ENCODE results near the gene BTN2A1. TPM values are rescaled to one million over a fixed set of nuclear protein-coding genes. Genes with fewer than 3 reads are reported as not detected.

Gene BTN2A1
- polyA plus RNA-seq, 3 donors from 2014 or later, result 7.2 to 23.4 (median 16.7) TPM

DNA sequence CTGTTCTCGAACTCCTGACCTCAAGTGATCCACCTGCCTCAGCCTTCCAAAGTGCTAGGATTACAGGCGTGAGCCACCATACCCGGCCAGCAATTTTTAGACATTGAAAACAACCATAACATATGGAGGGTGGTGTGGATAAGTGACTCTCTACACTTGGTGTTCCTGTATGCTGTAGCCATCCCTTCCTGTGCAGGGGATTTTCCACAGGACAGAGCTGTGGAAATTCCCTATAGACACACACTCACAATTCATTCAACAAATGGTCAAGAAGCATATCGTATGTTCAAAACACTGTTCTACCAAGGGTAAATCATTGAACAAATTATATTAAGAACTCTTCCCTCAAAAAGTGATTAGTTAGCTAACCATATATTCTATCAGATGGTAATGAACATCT lies 6.3 kb downstream of the BTN2A1 start:
- peaks cover 47 to 57% of the 10 kb centered on the region in 2 donors for H3K4me1 Mint-ChIP-seq
- H3K9me3 Mint-ChIP-seq, result no peaks in the 10 kb centered on the region
- no peak overlapping the region for H3K4me3 Mint-ChIP-seq
- DNase-seq, result no peak
- peaks cover 58 to 84% (median 64%) of the 10 kb centered on the region in 3 donors for H3K36me3 Mint-ChIP-seq
- no peaks in the 10 kb centered on the region for H3K27me3 Mint-ChIP-seq (ENCODE audit: low read depth in 3 of 3)
- H3K27ac Mint-ChIP-seq, result peak overlapping the region in 5 of 6 donors; percentile 37 to 71 (median 53)

DNA sequence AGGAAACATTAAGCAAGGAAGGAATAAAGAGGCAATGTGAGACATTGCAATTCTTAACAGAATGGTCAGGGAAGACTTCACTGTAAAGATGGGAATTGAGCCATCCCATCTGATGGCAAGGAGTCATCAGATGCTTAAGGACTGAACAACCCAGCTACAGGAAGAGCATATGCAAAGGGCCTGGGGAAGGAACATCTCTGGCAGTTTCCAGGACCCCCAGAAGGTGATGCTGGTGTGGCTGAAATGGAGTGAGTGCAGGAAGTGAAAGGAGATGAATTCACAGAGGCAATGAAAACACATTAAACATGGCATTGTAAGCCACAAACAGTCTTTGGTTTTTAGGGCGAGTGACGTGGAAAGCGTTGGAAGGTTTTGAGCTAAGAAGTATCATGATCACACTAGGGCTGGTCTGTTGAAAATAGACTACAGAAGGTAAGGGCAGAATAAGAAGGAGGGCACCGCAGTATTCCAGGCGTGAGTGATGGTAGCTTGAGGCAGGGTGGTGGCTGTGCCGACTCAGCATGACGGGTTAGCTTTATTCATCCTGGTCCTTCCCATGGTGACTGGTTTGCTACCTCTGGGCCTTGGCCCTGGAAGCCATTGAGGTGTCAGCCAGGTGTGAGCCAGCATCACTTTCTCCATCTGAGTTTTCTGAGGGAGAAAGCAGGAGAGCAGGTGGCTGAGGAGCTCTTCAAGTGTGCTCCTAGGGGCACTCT lies 6.8 kb downstream of the BTN2A1 start:
- Mint-ChIP-seq H3K4me3 (no peak overlapping the region), H3K9me3 (no peaks in the 10 kb centered on the region), H3K36me3 (peaks cover 54 to 79% (median 61%) of the 10 kb centered on the region in 3 donors), H3K27ac (peak overlapping the region; percentile 15 to 71 (median 56)), H3K27me3 (ENCODE audit: low read depth in 3 of 3) (no peaks in the 10 kb centered on the region), H3K4me1 (peaks cover 41 to 51% of the 10 kb centered on the region in 2 donors)
- no peak for DNase-seq

DNA sequence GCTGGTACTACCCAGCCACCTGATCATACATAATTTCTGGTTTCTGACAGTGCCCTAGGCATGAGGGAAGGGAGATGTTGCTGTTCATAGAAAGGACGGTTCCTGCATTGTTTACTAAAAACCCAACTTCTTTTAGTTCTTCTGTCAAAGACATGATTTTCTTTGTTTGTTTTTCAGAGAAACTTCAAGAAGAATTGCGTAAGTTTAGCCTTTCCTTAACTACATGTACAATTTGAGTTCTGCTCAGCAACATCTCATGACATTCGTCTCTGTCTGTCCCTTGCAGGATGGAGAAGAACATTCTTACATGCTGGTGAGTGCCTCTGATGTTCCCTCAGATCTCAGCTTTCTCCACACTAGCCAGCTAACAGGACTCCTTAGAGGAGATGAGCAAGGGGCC lies 8.0 kb downstream of the BTN2A1 start:
- peaks cover 29 to 39% of the 10 kb centered on the region in 2 donors for H3K4me1 Mint-ChIP-seq
- H3K27me3 Mint-ChIP-seq (ENCODE audit: low read depth in 3 of 3), result no peaks in the 10 kb centered on the region
- H3K36me3 Mint-ChIP-seq, result peaks cover 54 to 67% (median 57%) of the 10 kb centered on the region in 3 donors
- no peak overlapping the region for H3K4me3 Mint-ChIP-seq
- no peaks in the 10 kb centered on the region for H3K9me3 Mint-ChIP-seq
- peak overlapping the region in 4 of 6 donors; percentile 51 to 66 (median 58) for H3K27ac Mint-ChIP-seq
- no peak for DNase-seq

DNA sequence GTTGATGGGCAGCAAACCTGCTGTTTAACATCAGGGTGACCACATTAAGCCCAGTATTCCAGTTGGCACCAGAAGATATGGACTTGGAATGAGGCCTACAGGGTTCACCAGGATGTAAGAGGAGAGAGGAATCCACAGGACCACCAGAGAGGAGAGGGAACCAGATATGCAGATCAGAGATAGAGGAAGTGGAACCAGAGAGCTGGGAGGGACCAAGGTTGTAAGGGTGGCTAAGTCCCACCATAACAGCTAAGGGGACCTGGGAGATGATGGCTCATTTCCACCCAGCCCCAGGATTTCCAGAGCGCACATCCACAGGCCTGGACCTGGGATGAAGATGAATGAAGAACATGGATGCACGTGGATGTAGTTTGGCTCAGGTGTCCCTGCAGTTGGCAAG lies 11.1 kb downstream of the BTN2A1 start:
- H3K4me1 Mint-ChIP-seq, result peaks cover 21 to 44% of the 10 kb centered on the region in 2 donors
- peaks cover 37 to 48% (median 45%) of the 10 kb centered on the region in 3 donors for H3K36me3 Mint-ChIP-seq
- no peaks in the 10 kb centered on the region for H3K9me3 Mint-ChIP-seq
- peaks cover 0 to 4% (median 4%) of the 10 kb centered on the region in 3 donors for H3K27me3 Mint-ChIP-seq (ENCODE audit: low read depth in 3 of 3)
- peak overlapping the region; percentile 4 to 63 (median 42) for H3K27ac Mint-ChIP-seq
- no peak for DNase-seq
- H3K4me3 Mint-ChIP-seq, result no peak overlapping the region

DNA sequence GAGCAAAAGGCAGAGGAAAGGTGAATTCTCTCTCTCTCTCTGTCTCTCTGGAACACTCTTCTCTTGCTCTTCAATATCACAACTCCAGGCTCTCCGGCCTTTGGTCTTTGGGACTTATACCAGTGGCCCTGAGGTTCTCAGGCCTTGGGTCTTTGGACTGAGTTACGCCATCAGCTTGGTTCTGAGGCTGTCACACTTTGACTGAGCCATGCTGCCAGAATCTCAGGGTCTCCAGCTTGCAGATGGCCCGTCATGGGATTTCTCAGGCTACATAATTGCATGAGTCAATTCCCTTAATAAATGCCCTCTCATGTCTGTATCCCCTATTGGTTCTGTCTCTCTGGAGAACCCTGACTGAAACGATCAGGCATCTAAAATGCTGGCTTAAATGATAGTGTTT lies 12.9 kb downstream of the BTN2A1 start:
- DNase-seq, result no peak
- Mint-ChIP-seq H3K4me3 (no peak overlapping the region), H3K27ac (peak overlapping the region; percentile 39 to 100 (median 66)), H3K27me3 (ENCODE audit: low read depth in 3 of 3) (peaks cover 0 to 8% (median 4%) of the 10 kb centered on the region in 3 donors), H3K9me3 (no peaks in the 10 kb centered on the region), H3K4me1 (peaks cover 29 to 45% of the 10 kb centered on the region in 2 donors), H3K36me3 (peaks cover 24 to 31% (median 27%) of the 10 kb centered on the region in 3 donors)

DNA sequence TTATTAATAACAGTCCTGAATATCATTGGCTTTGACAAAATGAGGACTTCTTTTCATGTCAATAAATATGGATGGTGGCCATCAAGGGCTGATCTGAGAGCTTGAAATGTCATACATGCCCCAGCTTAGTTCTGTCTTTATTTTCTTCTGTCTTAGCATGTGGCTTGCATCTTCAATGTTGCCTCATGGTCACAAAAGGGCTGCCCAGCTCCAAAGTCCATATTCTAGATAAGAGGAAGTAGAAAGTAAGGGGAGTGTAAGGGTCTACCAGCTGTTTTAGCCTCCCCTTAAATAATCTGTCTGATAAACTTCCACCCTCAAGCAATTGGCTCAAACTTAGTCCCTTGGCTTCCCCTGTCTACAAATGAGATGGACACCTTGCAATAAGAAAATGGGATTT lies 14.2 kb downstream of the BTN2A1 start:
- peaks cover 14 to 23% (median 14%) of the 10 kb centered on the region in 3 donors for H3K36me3 Mint-ChIP-seq
- peaks cover 0 to 8% (median 4%) of the 10 kb centered on the region in 3 donors for H3K27me3 Mint-ChIP-seq (ENCODE audit: low read depth in 3 of 3)
- no peaks in the 10 kb centered on the region for H3K9me3 Mint-ChIP-seq
- DNase-seq, result no peak
- H3K27ac Mint-ChIP-seq, result peak overlapping the region; percentile 7 to 100 (median 100)
- peaks cover 41 to 58% of the 10 kb centered on the region in 2 donors for H3K4me1 Mint-ChIP-seq
- no peak overlapping the region for H3K4me3 Mint-ChIP-seq

DNA sequence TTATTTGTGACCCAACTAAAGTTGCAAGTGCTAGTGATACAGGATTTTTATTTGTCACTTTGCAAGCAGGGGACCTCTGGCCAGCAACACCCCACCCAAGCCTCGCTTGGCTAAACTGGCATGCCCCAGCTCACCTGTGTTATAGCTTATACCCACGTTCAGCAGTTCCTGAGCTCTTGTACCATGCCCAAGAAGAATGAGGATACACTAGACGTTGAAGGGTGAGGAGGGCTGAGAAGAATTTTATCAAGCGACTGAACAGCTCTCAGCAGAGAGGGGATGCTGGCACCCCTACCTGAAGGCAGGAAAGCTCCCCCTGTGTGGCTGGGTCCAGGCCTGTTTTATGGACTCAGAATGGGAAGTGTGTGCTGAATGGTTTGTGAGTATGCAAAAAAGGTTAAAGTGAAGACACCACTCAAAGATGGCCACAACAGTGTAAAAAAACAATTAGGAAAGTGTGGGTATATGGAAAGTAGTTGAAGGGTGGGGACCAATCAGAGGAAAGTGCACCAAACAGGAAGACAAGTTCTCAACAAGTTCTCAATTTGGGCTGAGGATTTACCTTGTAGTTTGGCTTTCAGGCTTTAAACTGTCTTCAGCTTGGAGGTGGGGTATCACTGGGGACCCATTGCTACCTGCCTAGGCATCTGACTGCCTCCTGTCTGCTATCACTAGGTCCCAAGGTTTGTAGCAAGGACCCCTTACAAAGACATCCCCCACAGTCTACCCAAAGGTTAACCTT lies 15.0 kb downstream of the BTN2A1 start:
- H3K4me1 Mint-ChIP-seq, result peaks cover 42 to 62% of the 10 kb centered on the region in 2 donors
- peak overlapping the region; percentile 93 to 100 (median 97) for H3K4me3 Mint-ChIP-seq
- DNase-seq, result peak; percentile 22 to 38 (median 35)
- peak overlapping the region; percentile 99 to 100 (median 100) for H3K27ac Mint-ChIP-seq
- H3K27me3 Mint-ChIP-seq (ENCODE audit: low read depth in 3 of 3), result peaks cover 0 to 8% (median 4%) of the 10 kb centered on the region in 3 donors
- H3K9me3 Mint-ChIP-seq, result no peaks in the 10 kb centered on the region
- peaks cover 9 to 22% (median 13%) of the 10 kb centered on the region in 3 donors for H3K36me3 Mint-ChIP-seq

DNA sequence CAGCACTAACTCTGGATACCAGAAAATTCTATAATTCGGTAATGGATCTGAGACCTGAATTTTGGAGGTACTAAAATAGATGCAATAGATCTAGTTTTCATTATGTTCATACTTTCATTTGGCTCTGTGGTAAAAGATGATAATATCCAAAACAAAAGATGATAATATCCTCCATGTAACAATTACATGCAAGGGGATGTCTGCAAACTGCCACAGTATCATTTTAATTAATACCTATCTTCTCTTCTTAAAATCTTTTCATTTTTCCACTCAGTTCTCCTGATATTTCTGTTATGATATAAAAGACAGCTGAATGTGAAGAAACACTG lies 15.6 kb downstream of the BTN2A1 start:
- Mint-ChIP-seq H3K27ac (peak overlapping the region; percentile 99 to 100 (median 100)), H3K9me3 (no peaks in the 10 kb centered on the region), H3K36me3 (peaks cover 5 to 18% (median 10%) of the 10 kb centered on the region in 3 donors), H3K4me3 (peak overlapping the region; percentile 93 to 100 (median 97)), H3K27me3 (ENCODE audit: low read depth in 3 of 3) (peaks cover 0 to 8% (median 4%) of the 10 kb centered on the region in 3 donors), H3K4me1 (peaks cover 42 to 62% of the 10 kb centered on the region in 2 donors)
- DNase-seq, result no peak

DNA sequence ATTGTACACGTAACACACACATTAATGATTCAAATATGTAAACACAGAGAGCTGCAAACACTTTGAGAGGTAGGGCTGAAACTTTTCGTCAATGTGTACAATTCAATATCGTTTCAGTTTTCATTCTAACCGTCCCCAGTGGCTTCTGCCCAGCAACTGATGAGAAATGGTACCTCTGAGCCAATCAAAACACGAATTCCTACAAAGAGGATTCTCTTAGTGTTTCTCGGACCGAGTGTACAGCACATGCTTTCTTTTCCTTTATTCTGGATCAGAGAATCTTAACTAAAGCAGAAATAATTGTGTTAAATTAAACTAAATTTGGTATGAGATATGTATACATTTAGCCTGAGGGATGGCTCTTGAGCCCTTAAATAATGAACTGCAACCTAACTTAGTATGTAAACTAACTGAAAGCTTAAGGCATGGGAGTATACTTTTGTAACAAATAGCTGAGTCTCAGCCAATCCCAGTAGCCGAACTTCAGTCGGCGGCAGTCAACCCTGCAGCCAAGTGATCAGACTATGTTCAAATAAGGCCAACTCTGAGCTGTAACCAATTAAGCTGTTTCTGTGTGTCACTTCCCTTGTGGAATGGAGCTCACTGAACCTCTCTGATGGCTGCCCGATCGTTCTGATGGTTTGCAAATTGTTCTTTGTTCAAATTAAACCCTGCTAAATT lies 16.1 kb downstream of the BTN2A1 start:
- Mint-ChIP-seq H3K4me3 (peak overlapping the region; percentile 93 to 100 (median 97)), H3K27ac (peak overlapping the region; percentile 99 to 100 (median 100)), H3K36me3 (peaks cover under 1 to 13% (median 6%) of the 10 kb centered on the region in 3 donors), H3K4me1 (peaks cover 42 to 62% of the 10 kb centered on the region in 2 donors), H3K9me3 (no peaks in the 10 kb centered on the region), H3K27me3 (ENCODE audit: low read depth in 3 of 3) (peaks cover 0 to 8% (median 4%) of the 10 kb centered on the region in 3 donors)
- peak; percentile 89 to 92 (median 91) for DNase-seq

DNA sequence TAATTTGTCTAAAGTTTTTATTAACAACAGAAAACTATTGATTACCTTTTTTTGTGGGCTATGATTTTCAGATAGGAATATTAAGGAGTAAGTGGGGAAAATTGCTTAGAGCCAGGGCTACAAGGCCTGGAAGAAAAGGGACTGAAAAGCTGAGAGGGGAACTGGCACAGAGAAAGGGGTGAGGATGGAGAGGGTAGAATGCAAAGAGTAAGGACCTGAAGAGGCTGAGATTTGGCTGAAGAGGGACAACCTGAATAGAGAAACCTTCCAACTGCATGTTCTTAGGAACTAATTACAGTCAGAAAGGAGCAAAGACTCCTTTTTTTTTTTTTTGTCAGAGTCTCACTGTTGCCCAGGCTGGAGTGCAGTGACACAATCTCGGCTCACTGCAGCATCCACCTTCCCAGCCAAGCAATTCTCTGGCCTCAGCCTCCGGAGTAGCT lies 16.7 kb downstream of the BTN2A1 start:
- Mint-ChIP-seq H3K9me3 (no peaks in the 10 kb centered on the region), H3K27me3 (ENCODE audit: low read depth in 3 of 3) (peaks cover 0 to 8% (median 4%) of the 10 kb centered on the region in 3 donors), H3K4me3 (peak overlapping the region; percentile 93 to 100 (median 97)), H3K27ac (peak overlapping the region; percentile 99 to 100 (median 100)), H3K4me1 (peaks cover 42 to 62% of the 10 kb centered on the region in 2 donors), H3K36me3 (peaks cover 0 to 11% (median 5%) of the 10 kb centered on the region in 3 donors)
- DNase-seq, result no peak

DNA sequence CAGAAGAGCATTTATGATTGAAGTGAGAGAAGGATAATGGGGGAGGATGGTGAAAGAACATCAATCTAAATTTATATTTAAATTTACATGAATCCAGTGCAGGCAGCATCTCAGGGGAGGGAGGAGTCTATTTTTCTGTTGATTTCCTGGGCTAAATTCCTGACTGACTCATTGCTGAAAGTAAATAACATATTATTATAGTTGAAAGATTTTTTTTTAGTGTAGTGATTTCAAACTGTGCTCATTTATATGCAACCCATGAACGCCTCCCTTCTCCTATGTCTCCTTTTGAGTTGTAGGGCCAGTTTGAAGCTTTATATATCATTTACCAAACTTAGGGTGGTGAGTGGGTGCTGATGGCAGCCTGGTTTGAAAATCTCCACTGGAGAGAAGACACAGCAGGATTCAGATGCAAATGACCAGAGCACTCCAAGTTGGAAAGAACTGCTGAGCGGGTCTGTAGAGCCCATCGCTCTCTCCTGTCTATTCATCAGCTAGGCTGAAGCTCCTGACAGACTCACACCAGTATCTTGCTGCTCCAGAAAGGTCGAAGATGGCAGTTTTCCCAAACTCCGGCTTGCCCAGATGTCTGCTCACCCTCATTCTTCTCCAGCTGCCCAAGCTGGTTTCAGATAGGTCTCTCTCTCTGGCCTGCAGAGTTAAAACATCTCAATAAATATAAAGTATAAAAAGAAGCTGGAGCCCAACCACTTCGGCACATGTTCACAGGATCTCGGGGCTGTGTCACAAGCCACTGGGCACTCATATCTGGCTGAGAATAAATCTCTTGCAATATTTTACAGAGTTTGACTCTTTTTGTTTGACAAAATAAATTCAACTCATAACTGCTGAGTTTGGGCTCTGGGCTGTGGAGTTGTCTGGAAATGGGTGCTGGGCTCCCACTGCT lies 18.3 kb downstream of the BTN2A1 start:
- Mint-ChIP-seq H3K9me3 (no peaks in the 10 kb centered on the region), H3K4me3 (peak overlapping the region in 2 of 5 donors; percentile 40 to 53), H3K27me3 (ENCODE audit: low read depth in 3 of 3) (peaks cover 0 to 8% (median 4%) of the 10 kb centered on the region in 3 donors), H3K36me3 (peaks cover 0 to 11% (median 5%) of the 10 kb centered on the region in 3 donors), H3K4me1 (peaks cover 42 to 60% of the 10 kb centered on the region in 2 donors), H3K27ac (peak overlapping the region; percentile 64 to 100 (median 100))
- no peak for DNase-seq

DNA sequence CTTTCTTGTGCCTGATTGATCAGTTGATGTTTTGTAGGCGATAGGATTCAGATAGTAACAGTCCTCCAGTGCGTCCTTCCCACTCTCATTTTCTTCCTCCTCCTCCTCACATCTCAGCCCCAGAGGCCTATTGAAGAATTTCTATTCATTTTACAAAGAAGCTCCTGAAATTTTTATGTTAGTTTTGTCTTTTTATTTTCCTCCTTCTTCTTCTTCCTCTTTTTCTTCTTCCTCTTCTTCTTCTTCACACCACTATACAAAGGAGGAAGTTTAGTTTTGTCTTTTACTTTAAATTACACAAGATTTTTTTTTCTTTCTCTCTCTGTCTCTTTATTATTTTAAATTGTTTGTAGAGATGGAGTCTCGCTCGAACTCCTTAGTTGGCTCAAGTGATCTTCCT lies 19.1 kb downstream of the BTN2A1 start:
- no peak for DNase-seq
- Mint-ChIP-seq H3K9me3 (no peaks in the 10 kb centered on the region), H3K27ac (peak overlapping the region; percentile 64 to 100 (median 88)), H3K4me3 (peak overlapping the region in 3 of 5 donors; percentile 1 to 53 (median 30)), H3K4me1 (peaks cover 42 to 51% of the 10 kb centered on the region in 2 donors), H3K36me3 (peaks cover 0 to 5% (median 5%) of the 10 kb centered on the region in 3 donors), H3K27me3 (ENCODE audit: low read depth in 3 of 3) (peaks cover 0 to 8% (median 2%) of the 10 kb centered on the region in 3 donors)
